ENCODE data around the gene ADM.

The ADM gene

GRCh38 chr11:10328314-10329098 lies 23.6 kb downstream of the ADM start:
- no peak for DNase-seq (ENCODE audit: low spot score)

- DNase-seq (ENCODE audit: low spot score): no peak
Observed at GRCh38 chr11:10329356-10329755, 24.5 kb downstream of the ADM start.

GRCh38 chr11:10329935-10330334 lies 25.1 kb downstream of the ADM start:
- DNase-seq (ENCODE audit: low spot score): no peak

GRCh38 chr11:10331548-10332289 lies 26.8 kb downstream of the ADM start:
- DNase-seq (ENCODE audit: low spot score): no peak

GRCh38 chr11:10333490-10333889 lies 28.6 kb downstream of the ADM start:
- no peak for DNase-seq (ENCODE audit: low spot score)

GRCh38 chr11:10338287-10338686 lies 33.4 kb downstream of the ADM start:
- DNase-seq (ENCODE audit: low spot score): no peak

- DNase-seq (ENCODE audit: low spot score): peak; percentile 32
Observed at GRCh38 chr11:10348650-10349280, 43.9 kb downstream of the ADM start.

- no peak for DNase-seq (ENCODE audit: low spot score)
Observed at GRCh38 chr11:10349281-10349665, 44.4 kb downstream of the ADM start.

- DNase-seq (ENCODE audit: low spot score): no peak
Observed at GRCh38 chr11:10349806-10350205, 44.9 kb downstream of the ADM start.

- DNase-seq (ENCODE audit: low spot score): peak; percentile 57
Observed at GRCh38 chr11:10350334-10350733, 45.5 kb downstream of the ADM start.

- no peak for DNase-seq (ENCODE audit: low spot score)
Observed at GRCh38 chr11:10351435-10351764, 46.5 kb downstream of the ADM start.

- DNase-seq (ENCODE audit: low spot score): peak; percentile 70
Observed at GRCh38 chr11:10351765-10352641, 47.1 kb downstream of the ADM start.

- no peak for DNase-seq (ENCODE audit: low spot score)
Observed at GRCh38 chr11:10352921-10353550, 48.2 kb downstream of the ADM start.

- DNase-seq (ENCODE audit: low spot score): no peak
Observed at GRCh38 chr11:10354389-10354788, 49.5 kb downstream of the ADM start.

- no peak for DNase-seq (ENCODE audit: low spot score)
Observed at GRCh38 chr11:10355257-10355661, 50.4 kb downstream of the ADM start.

GRCh38 chr11:10356161-10356560 lies 51.3 kb downstream of the ADM start:
- DNase-seq (ENCODE audit: low spot score): no peak

Measured in AG08396 (cell line).